Stimulated activated CD8-positive, alpha-beta memory T cell treated with anti-CD3 and anti-CD28 coated beads, Interleukin-4, amount 100 ng/mL, for 24 hours (primary cell): Measurements from ENCODE around the gene ADAMTSL1.

ENCODE experiments used
- DNase-seq: peaks from one replicate; pipeline ENCODE4 v3.0.0-alpha.2; 2020; ENCODE audit warnings: low read depth

Gene ADAMTSL1

DNA sequence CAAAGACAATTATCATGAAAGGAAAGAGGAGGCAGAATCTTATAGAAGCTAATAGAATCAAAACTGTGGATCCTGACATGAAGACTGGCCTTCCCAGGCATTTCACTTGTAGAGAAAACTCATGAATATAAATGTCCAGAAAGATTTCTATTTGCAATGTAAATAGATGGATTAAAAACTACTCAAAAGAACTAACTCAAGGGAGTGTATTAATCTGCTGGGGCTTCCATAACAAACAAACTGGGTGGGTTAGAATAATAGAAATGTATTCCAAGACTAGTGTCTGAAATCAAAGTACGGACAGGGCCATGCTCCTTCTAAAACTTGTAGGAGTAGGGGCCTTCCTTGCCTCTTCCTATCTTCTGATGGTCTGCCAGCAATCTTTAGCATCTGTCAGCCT, 267.4 kb downstream of the ADAMTSL1 start:
- DNase-seq = no peak

DNA sequence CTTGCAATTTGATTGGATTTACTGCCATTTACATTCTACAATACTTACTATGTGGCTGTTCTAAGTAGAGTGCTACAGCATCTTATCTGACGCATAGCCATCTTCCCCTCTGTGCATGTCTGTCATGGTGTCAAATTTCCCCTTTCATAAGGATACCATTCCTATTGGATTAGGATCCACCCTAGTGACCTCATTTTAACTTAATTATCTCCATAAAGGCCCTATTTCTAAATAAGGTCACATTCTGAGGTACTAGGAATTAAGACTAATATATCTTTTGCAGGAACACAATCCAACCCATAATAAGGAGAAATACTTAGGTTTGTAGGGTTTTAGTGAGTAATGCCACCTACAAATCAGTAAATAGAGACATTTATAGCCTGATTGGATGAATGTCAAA, 268.0 kb downstream of the ADAMTSL1 start:
- no peak for DNase-seq

DNA sequence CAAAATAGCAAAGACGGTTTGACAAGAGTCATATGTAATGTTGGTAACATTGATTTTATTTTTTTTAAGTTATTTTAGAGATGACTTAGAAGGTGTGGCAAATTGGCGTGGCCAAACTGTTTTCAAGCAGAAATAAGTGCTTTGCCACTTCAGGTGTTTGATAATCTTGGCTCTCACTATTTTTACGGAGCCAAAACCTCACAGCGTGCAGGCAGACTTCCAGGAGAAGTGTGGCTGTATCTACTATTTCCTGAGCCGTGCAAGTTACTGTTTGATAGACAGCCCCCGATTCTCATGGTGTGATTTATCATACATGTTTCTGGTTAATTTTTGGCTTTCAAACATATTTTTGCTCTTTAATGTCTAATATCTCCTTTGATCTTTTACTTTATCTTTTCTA, 269.5 kb downstream of the ADAMTSL1 start:
- DNase-seq = no peak

- no peak for DNase-seq
These were observed 270.0 kb downstream of the ADAMTSL1 start for GRCh38 chr9:18743971-18744370.

DNA sequence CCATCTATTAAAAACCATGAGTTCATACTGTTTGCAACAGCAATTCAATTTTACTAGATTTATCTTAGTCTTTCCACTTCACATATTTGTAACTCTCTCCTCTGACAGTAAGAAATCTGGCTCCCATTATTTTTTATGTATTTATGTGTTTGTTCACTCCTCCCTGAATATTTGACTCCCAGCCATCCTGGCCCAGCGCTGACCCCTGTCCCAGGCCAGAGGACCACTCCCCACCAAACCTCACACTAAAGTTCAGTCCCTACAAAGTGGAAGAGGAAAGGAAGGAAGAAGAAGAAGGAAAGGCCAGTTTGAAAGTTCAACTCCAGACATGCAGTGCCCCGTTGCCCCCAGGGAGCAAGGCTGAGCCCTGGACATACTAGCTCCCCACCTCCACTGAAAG, 271.8 kb downstream of the ADAMTSL1 start:
- DNase-seq = no peak

- no peak for DNase-seq
These were observed 272.7 kb downstream of the ADAMTSL1 start for GRCh38 chr9:18746631-18747030.

DNA sequence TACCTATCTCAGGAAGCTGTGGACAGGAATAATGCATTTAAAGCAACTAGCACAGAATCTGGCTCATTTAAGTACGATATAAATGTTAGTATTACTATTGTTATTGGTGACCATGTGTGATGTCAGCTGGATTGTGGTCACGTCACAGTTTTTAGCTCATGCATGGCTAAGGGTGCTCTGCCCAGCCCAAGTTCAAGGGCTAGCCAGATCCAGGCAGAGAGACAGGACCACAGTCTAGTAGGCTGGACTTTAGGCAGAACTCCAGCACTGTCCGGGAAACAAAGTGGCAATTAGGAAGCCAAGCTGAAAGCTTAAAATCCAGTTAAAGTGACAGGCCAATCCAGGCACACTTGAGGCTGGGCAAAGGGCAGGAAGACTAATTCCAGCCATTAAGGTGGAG, 273.6 kb downstream of the ADAMTSL1 start:
- no peak for DNase-seq

DNA sequence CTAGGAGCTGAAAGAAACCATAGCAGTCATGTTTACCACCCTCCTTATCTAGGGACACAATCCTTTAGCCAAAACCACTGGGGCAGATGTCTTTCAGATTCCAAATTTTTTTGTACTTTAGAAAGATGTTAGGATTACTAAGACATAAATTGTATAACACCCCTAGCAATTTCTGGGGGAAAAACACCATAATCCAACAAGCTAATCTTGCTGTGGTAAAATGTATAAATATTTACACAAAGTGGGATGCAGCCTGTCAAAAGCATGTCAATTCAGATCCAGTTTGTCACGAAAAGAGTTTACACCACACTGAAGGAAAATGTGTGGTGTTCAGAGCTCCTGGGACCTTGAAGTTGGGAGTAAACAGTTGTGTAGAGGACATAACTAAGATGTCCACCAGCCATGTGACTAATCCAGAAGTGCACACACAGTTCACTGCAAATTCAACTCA, 274.3 kb downstream of the ADAMTSL1 start:
- DNase-seq = no peak

DNA sequence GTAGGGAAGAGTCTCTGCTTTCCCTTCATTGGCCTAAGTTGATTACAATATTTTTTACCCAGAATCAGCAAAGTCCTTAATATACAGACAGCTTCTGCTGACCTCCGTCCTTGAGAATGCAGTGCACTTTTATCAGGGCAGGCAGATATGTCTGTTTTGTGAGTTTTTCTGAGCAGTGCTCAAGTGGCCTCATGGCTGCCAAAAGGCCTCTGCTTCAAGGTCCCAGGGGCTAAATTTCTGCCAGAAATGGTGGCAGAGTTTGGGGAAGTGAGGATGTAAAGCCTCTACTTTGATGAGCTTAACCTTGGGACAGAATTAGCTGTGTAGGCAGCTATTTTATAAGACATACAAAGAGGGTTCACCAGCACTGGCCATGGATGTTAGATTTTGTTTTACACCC, 275.8 kb downstream of the ADAMTSL1 start:
- no peak for DNase-seq

DNA sequence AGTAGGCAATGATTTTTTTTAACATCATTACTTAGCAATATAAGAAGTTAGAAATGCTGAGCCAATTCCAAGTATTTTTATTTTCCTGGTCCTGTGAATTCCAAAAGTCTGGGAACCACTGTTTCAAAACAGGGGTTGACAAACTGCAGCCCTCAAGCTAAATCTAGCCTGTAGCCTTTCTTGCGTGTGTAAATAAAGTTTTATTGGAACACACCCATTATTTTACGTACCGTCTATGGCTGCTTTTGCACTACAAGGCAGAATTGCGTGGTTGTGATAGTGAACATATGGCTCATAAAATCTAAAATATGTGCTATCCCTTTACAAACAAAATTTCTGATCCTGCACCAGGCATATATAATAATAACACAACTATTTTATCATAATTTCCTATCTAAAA, 280.0 kb downstream of the ADAMTSL1 start:
- no peak for DNase-seq

GRCh38 chr9:18754537-18754936, 280.6 kb downstream of the ADAMTSL1 start:
- DNase-seq = no peak

- no peak for DNase-seq
These were observed 281.3 kb downstream of the ADAMTSL1 start for GRCh38 chr9:18755263-18755662.

- DNase-seq = no peak
These were observed 282.8 kb downstream of the ADAMTSL1 start for GRCh38 chr9:18756712-18757125.

DNA sequence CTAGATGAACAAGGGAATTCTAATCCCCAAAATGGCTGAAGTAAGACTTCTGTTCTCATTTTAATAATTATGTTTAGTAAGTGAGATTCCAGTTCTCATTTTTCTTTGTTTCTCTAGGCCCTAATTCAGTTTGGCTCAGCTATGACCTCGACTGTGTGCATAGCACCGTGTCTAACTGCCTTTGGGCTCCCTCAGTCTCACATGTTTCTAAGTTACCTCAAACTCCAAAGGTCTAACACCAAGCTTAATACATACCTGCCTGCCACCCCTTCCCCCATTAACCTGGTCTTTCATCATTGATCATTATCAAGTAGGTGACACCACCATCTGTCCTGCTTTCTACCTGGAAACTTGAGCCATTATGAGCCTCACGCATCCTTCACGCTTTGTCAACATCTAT, 285.9 kb downstream of the ADAMTSL1 start:
- no peak for DNase-seq

DNA sequence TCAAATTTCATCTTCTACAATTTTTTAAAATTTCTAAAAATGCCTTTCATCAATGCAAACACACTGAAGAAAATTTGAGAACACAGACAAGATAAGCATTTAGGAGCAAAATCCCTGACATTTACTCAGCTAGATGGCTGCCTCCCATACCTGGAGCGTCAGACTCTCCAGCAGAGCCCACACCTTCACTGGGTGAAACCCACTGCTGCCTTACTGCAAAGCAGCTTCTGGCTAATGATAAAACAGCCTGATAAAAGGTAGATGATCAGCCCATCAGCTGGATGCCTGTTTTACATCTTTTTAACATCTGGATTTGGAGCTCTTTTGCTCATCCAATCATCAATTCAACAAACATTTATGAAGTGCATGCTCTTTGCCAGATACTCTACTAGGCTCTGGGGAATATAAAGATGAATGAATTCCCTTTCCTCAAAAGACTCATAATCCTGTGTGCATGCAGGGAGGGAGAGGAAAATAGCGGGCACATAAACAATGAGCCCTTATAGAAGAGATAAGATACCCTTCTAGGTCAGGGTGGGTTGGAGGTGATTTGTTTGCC, 287.9 kb downstream of the ADAMTSL1 start:
- DNase-seq = no peak

DNA sequence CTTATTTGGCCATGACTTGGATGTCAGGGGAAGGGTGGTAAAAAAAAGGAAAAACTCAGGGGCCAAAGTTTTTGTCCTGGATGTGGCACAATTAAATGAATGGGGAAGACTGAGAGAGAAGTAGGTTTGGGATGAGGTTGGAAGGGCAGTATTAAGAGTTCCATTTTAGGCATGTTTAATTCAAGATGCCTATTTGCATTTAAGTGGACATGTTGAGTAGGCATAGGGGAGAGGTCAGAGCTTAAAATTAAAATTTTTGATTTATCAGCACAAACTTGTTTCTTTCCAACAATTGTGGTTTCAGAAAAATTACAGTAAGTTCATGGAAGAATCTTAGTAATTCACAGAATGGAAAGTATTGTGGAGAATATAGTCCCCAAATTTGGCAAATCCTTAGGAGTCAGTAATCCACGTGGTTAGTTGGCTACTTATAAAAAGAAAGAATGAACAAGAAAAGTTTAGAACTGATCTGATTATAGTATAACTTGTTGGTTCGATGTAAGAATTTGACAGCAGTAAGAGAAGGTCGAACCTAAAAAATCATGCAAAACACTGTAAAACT, 293.1 kb downstream of the ADAMTSL1 start:
- no peak for DNase-seq

DNA sequence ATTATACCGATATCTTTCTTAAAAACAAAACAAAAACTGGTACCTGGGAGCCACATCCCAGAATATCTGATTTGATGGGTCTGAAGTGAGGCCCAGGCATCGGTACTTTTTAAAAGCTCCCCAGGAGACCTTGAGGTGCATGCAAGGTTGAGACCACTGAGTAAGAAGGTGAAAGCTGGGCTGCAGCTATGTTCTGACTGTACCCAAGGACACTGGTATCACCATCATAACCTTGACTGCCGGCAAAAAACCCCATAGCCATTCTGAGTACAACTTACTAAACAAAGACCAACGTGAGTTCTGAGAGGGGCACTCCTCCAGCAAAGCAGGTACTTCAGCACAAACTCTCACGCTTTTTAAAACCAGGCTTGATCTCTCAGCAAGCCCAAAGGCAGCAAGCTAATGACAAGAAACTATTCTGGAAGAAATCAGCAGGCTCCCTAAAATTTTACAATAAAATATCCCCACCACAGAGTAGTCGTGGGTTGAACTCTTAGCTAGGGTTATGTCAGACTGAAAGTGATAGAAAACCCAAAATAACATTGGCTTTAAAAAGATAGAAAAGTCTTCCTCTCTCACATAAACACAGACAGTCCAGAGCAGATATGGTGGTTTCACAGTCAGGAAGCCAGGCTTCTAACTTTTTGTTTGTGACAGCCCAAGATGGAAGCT, 295.1 kb downstream of the ADAMTSL1 start:
- DNase-seq = no peak

DNA sequence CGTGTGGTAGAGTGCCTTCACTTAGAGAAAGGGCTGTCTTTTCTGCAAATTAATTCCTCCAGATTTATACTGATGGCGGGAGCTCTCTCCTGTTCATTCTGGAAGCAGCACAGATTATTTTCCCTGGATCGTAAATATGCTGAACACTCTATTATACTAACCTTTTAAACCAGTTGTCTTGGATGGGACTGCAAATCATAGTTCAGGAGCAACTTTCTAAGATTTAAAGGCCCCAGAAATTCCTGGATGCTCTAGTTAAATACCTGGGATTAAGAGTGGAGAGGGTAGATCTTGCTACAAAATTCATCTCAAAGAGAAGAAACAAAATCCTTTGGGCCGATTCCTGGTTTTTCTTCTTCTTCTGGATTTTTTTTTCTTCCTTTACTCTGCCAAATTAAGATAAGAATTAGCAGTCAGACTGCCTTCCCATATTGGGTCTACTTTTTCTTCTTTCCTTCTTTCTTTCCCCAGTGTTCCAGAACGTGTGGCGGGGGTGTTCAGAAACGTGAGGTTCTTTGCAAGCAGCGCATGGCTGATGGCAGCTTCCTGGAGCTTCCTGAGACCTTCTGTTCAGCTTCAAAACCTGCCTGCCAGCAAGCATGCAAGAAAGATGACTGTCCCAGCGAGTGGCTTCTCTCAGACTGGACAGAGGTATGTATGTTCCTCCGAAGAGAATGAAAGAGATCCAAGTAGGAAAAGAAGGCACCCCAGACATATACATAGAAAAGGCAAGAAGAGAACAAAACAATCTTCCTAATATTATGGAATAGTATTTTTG, 296.4 kb downstream of the ADAMTSL1 start:
- no peak for DNase-seq

DNA sequence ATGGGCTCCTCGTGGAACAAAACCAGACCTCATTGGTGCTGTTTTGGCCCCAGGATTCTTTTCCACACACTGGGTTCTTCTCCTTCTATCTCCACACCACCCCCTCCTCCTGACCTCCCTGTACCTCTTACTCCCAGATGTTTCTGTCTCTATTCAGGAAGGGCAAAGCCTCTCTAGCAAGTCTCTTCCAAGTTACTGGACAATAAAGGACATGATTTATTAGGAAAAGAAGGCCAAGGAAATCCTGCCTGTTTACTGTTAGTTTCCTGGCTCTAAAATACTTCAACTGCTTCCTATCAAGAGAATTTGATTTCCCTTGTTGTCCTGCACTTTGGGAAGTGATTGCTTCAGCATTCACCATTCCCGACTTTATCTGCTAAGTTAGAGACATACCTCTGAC, 297.1 kb downstream of the ADAMTSL1 start:
- DNase-seq = no peak

DNA sequence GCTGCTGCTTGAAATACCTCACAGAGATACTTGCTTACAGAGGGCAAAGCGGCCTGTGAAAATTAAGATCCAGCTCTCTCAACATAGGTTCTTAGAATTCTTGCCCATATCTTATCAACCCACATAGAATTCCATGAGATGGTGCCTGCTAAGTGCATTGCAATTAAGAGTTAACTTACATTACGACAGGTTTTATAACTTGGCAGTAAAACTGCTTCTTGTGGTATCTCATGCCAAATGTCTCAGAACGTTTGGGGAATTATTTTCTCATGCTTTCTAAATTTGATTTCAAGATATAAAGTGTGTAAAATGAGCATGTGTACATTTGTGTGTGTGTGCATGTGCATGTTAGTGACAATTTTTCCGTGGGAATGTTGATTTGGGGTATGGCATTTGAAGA, 297.8 kb downstream of the ADAMTSL1 start:
- DNase-seq = no peak

DNA sequence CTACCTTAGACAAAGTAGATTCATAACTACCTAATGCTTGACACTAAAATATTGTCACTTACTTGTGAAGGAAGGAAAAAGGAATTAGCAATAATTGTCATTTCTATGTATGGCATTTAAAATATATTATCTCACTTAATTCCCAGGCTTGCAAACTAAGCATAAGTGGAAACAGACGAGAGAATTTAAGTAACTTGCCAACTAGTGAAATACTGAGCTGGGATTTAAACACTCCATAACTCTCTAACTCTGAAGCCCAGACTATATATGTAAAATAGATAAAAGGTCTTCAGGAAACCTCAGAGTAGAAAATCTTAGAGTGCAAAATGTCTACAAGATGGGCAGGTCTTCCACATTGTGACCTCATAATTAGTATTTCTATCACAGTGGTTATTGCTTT, 301.3 kb downstream of the ADAMTSL1 start:
- DNase-seq = no peak

GRCh38 chr9:18775930-18776329, 302.0 kb downstream of the ADAMTSL1 start:
- DNase-seq = no peak
